IMR-90 (cell line): ENCODE results near the gene OTOGL.
"Not testable (repeated sequence)": the region's sequence is repeated elsewhere in the genome, so short reads cannot be mapped to it uniquely, and the experiment has no call there.

Source experiments
- CEBPB ChIP-seq: IDR thresholded peaks from 2 replicates; pipeline ENCODE4 v1.6.1; 2012; ENCODE audit warnings: low read depth, low read length, improper control_type of control experiment
- CHD1 ChIP-seq: IDR thresholded peaks from 2 replicates; pipeline ENCODE4 v1.6.1; 2012; ENCODE audit warnings: low read depth, low read length, improper control_type of control experiment
- MAFK ChIP-seq: IDR thresholded peaks from 2 replicates; pipeline ENCODE4 v1.6.1; 2012; ENCODE audit warnings: low read depth, low read length, improper control_type of control experiment
- MAZ ChIP-seq: IDR thresholded peaks from 2 replicates; pipeline ENCODE4 v1.6.1; 2012; ENCODE audit warnings: low read depth, mild to moderate bottlenecking, low read length, improper control_type of control experiment, moderate library complexity, borderline replicate concordance
- MXI1 ChIP-seq: IDR thresholded peaks from 2 replicates; pipeline ENCODE4 v1.6.1; 2012; ENCODE audit warnings: low read depth, mild to moderate bottlenecking, low read length, moderate library complexity, borderline replicate concordance
- POLR2A ChIP-seq: IDR thresholded peaks from 2 replicates; pipeline ENCODE4 v1.6.1; 2012; ENCODE audit warnings: mild to moderate bottlenecking, low read depth, low read length
- RCOR1 ChIP-seq: IDR thresholded peaks from 2 replicates; pipeline ENCODE4 v1.6.1; 2012; ENCODE audit warnings: mild to moderate bottlenecking, low read length, improper control_type of control experiment; ENCODE audit not compliant: insufficient replicate concordance
- RFX5 ChIP-seq: IDR thresholded peaks from 2 replicates; pipeline ENCODE4 v1.8.0; 2012; ENCODE audit warnings: low read depth, mild to moderate bottlenecking, low read length, moderate library complexity
- TF ChIP-seq, protein P1 (sequence below): fragments of 150-350 bp; IDR thresholded peaks from 2 replicates; pipeline ENCODE4 v1.6.1; 2016; ENCODE audit warnings: low read depth, mild to moderate bottlenecking, low read length, moderate library complexity, borderline replicate concordance
- TF ChIP-seq, protein P2 (sequence below): conservative IDR thresholded peaks from 2 replicates; pipeline ENCODE4 v1.5.1; 2012; ENCODE audit warnings: mild to moderate bottlenecking, low read depth, low read length, improper control_type of control experiment
- TF ChIP-seq, protein P3 (sequence below): fragments of 150-350 bp; IDR thresholded peaks from 2 replicates; pipeline ENCODE4 v1.6.1; 2017; ENCODE audit warnings: mild to moderate bottlenecking, antibody characterized with exemption, low read length, low read depth

DNA sequence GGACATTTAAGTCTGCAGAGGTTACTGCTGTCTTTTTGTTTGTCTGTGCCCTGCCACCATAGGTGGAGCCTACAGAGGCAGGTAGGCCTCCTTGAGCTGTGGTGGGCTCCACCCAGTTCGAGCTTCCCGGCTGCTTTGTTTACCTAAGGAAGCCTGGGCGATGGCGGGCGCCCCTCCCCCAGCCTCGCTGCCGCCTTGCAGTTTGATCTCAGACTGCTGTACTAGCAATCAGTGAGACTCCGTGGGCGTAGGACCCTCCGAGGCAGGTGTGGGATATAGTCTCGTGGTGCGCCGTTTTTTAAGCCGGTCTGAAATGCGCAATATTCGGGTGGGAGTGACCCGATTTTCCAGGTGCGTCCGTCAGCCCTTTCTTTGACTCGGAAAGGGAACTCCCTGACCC, 150.2 kb downstream of the OTOGL start:
- TF ChIP-seq, protein P1, sequence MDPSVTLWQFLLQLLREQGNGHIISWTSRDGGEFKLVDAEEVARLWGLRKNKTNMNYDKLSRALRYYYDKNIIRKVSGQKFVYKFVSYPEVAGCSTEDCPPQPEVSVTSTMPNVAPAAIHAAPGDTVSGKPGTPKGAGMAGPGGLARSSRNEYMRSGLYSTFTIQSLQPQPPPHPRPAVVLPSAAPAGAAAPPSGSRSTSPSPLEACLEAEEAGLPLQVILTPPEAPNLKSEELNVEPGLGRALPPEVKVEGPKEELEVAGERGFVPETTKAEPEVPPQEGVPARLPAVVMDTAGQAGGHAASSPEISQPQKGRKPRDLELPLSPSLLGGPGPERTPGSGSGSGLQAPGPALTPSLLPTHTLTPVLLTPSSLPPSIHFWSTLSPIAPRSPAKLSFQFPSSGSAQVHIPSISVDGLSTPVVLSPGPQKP = not testable (repeated sequence)
- TF ChIP-seq, protein P2, sequence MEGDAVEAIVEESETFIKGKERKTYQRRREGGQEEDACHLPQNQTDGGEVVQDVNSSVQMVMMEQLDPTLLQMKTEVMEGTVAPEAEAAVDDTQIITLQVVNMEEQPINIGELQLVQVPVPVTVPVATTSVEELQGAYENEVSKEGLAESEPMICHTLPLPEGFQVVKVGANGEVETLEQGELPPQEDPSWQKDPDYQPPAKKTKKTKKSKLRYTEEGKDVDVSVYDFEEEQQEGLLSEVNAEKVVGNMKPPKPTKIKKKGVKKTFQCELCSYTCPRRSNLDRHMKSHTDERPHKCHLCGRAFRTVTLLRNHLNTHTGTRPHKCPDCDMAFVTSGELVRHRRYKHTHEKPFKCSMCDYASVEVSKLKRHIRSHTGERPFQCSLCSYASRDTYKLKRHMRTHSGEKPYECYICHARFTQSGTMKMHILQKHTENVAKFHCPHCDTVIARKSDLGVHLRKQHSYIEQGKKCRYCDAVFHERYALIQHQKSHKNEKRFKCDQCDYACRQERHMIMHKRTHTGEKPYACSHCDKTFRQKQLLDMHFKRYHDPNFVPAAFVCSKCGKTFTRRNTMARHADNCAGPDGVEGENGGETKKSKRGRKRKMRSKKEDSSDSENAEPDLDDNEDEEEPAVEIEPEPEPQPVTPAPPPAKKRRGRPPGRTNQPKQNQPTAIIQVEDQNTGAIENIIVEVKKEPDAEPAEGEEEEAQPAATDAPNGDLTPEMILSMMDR = not testable (repeated sequence)
- not testable (repeated sequence) for TF ChIP-seq CHD1, MAFK, POLR2A, RCOR1, CEBPB, MXI1, MAZ, RFX5
- TF ChIP-seq, protein P3, sequence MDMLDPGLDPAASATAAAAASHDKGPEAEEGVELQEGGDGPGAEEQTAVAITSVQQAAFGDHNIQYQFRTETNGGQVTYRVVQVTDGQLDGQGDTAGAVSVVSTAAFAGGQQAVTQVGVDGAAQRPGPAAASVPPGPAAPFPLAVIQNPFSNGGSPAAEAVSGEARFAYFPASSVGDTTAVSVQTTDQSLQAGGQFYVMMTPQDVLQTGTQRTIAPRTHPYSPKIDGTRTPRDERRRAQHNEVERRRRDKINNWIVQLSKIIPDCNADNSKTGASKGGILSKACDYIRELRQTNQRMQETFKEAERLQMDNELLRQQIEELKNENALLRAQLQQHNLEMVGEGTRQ = not testable (repeated sequence)
